ENCODE measurements around the gene ITPKB. TPM values are rescaled to one million over a fixed set of nuclear protein-coding genes. Genes with fewer than 3 reads are reported as not detected.

The ITPKB gene
- not detected in 2 replicates for total RNA-seq (2016; rRNA removed; fragmentation: Illumina TruSeq; extraction: Trizol)
- total RNA-seq (2016; cell fraction: cytosol; rRNA removed; fragmentation: Illumina TruSeq; extraction: Trizol; ENCODE audit: low read depth): not detected in 2 replicates
- not detected in 2 replicates for total RNA-seq (2016; cell fraction: insoluble cytoplasmic fraction; rRNA removed; fragmentation: Illumina TruSeq; extraction: Trizol)
- not detected in 2 replicates for total RNA-seq (2016; cell fraction: membrane; rRNA removed; fragmentation: Illumina TruSeq; extraction: Trizol)
- total RNA-seq (2016; cell fraction: nucleus; rRNA removed; fragmentation: Illumina TruSeq; extraction: Trizol): not detected in 2 replicates
- polyA plus RNA-seq (2011; rRNA removed): not detected in 2 replicates
- not detected in 2 replicates for polyA plus RNA-seq (2011; cell fraction: cytosol; rRNA removed)
- not detected in 2 replicates for polyA plus RNA-seq (2011; cell fraction: nucleus; rRNA removed)
- polyA plus RNA-seq (2012): not detected in 2 replicates
- not detected in 2 replicates for polyA plus RNA-seq (2016; cell fraction: cytosol; fragmentation: Illumina TruSeq; extraction: Trizol; ENCODE audit: low read depth)
- polyA plus RNA-seq (2016; cell fraction: insoluble cytoplasmic fraction; fragmentation: Illumina TruSeq; extraction: Trizol; ENCODE audit: low read depth): not detected in 2 replicates
- not detected in 2 replicates for polyA plus RNA-seq (2016; cell fraction: membrane; fragmentation: Illumina TruSeq; extraction: Trizol; ENCODE audit: low read depth)
- polyA plus RNA-seq (2016; cell fraction: nucleus; fragmentation: Illumina TruSeq; extraction: Trizol; ENCODE audit: insufficient read depth, low read depth): not detected in 2 replicates
- polyA minus RNA-seq (2011; rRNA and poly(A)+ RNA removed; ENCODE audit: low replicate concordance): 0.84 TPM in 1 of 2 replicates, not detected in the other
- not detected in 2 replicates for polyA minus RNA-seq (2011; cell fraction: cytosol; rRNA and poly(A)+ RNA removed)
- not detected in 2 replicates for polyA minus RNA-seq (2011; cell fraction: nucleus; rRNA and poly(A)+ RNA removed)
- Bru-seq, nascent RNA: percentile 6 among the genes with signal in this experiment
- BruChase-seq, experiment 1, labeled RNA remaining after a 6-hour chase: percentile 7 among the genes with signal in this experiment
- percentile 10 among the genes with signal in this experiment for BruChase-seq, experiment 2, labeled RNA remaining after a 2-hour chase
- long read RNA-seq, experiment 1: 0 reads
- long read RNA-seq, experiment 2: 0 reads

- POLR2A ChIA-PET: no interaction called here
- H3K4me1 ChIP-seq (ENCODE audit: insufficient read depth, low read length): peaks cover 15% of the 10 kb centered on the region
- intact Hi-C loops (cut with micrococcal nuclease; ENCODE audit: unreplicated experiment): no loop called here
- peak within 1 kb of the TSS; percentile 55 for H3K4me2 ChIP-seq (ENCODE audit: low read depth, low read length)
- CTCF ChIA-PET (ENCODE audit: low intra/inter-chr PET ratio, low total read pairs): no interaction called here
- in situ Hi-C loops (cut with HindIII; ENCODE audit: extremely low pct_ligation_motif_present, low pct_unique_long_range_greater_than_20kb): no loop called here
- peaks cover 14 to 65% of the 10 kb centered on the region in 2 experiments for H3K27me3 ChIP-seq (ENCODE audit: control insufficient read depth in 1 of 2, insufficient read depth in 2 of 2, low read length in 2 of 2)
- 9% methylated on average over 23 of the region's 23 CpGs for WGBS (ENCODE audit: low lambda C conversion rate)
- H2AFZ ChIP-seq (ENCODE audit: low read length): no peak within 1 kb of the TSS
- FAIRE-seq (no peak), DNase-seq (ENCODE audit: low spot score) (no peak), ATAC-seq (peak; percentile 15; the same call in 1 of the 3 replicates)
- H3K79me2 ChIP-seq (ENCODE audit: insufficient read depth, low read length): no peaks in the 10 kb centered on the region
- H3K9ac ChIP-seq (ENCODE audit: insufficient read depth, low read depth, low read length): no peak within 1 kb of the TSS
- H4K20me1 ChIP-seq (ENCODE audit: insufficient read depth, low read length): 0 out of 2 replicates have a peak, but pooled peaks cover 2% of the 10 kb centered on the region
- no peaks in the 10 kb centered on the region for H3K36me3 ChIP-seq (replicated peaks in 1 of 2; ENCODE audit: control insufficient read depth in 1 of 2, insufficient read depth in 2 of 2, low read length in 2 of 2)
- H3K4me3 ChIP-seq (replicated peaks in 1 of 3; ENCODE audit: insufficient read depth in 1 of 3, low read depth in 2 of 3, low read length in 3 of 3): peak within 1 kb of the TSS; percentile 3 to 49 (median 21); a peak in 3 of 6 replicates
- no peak within 1 kb of the TSS for H3K27ac ChIP-seq (ENCODE audit: extremely low read length, insufficient read depth, low read length)
- no TSS peak for BruUV-seq (replicated peaks)
- peaks cover 7% of the 10 kb centered on the region for H3K9me3 ChIP-seq (ENCODE audit: low read length)
- TF ChIP-seq JARID2 (CRISPR knock-in tag; IDR thresholded peaks at IDR 0.05; ENCODE audit: insufficient replicate concordance) (no peak), ZNF605 (CRISPR knock-in tag; IDR thresholded peaks at IDR 0.05) (no peak), CC2D1A (CRISPR knock-in tag; IDR thresholded peaks at IDR 0.05) (no peak), ZNF761 (CRISPR knock-in tag; conservative IDR thresholded peaks at IDR 0.05) (no peak), ZBTB7B (CRISPR knock-in tag; IDR thresholded peaks at IDR 0.05) (no peak), ZNF30 (CRISPR knock-in tag; IDR thresholded peaks at IDR 0.05) (no peak), HHEX (CRISPR knock-in tag; IDR thresholded peaks at IDR 0.05) (no peak), KAT7 (CRISPR knock-in tag; IDR thresholded peaks at IDR 0.05; ENCODE audit: borderline replicate concordance) (no peak), PRDM15 (CRISPR knock-in tag; IDR thresholded peaks at IDR 0.05) (no peak), NFE2 (CRISPR knock-in tag; IDR thresholded peaks at IDR 0.05) (no peak), ZNF704 (CRISPR knock-in tag; IDR thresholded peaks at IDR 0.05; ENCODE audit: borderline replicate concordance) (no peak)
Measured at GRCh38 chr1:226738995-226739695, at the start of gene ITPKB. TSS of gene ITPKB (minus strand) at chr1:226739282. CDS start at chr1:226737458, 1,824 bp downstream.
